ENCODE measurements around the gene NARF.
"Not testable (repeated sequence)": the region's sequence is repeated elsewhere in the genome, so short reads cannot be mapped to it uniquely, and the experiment has no call there.

Gene NARF

DNA sequence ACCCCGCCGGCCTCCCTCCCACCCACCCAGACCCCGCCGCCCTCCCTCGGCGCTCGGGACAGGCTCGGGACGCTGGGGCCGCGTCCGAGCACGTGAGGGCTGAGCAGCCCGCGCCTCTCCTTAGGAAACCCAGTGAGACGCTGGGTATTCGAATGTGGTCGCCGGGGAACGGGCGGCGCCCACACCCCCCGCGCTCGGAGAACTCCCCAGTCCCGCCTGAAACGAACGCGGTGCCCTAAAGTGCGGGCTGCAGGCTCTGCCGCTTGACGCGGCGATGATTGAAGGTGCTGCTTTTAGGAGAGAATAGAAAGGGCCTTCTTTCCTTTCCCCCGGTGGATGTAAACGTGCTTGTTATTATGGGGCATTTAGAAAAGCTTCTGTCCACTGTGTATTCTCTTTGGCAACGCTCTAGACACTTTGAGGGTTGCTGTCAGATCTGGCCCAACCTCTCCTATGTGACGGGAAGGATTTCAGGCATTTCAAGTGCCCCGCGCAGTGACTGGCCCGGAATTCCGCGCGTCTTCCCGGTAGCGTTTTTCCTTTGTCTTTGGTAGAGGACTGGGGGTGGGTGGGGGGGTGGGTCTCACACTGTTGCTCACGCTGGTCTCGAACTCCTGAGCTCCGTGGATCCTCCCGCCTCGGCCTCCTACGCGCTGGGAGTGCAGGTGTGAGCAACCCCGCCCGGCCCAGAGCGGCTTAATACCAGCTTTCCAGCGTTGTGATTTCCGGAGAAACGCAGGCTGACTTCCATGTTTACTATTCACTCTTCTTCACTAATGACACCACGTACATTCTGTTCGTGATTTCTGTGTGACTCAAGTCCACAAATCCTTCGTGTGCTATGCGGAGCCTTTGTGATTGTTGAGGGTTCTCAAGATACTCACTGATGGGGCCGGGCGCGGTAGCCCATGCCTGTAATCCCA lies 39.2 kb downstream of the NARF start:
- DNase-seq (ENCODE audit: low spot score): peak; percentile 24

DNA sequence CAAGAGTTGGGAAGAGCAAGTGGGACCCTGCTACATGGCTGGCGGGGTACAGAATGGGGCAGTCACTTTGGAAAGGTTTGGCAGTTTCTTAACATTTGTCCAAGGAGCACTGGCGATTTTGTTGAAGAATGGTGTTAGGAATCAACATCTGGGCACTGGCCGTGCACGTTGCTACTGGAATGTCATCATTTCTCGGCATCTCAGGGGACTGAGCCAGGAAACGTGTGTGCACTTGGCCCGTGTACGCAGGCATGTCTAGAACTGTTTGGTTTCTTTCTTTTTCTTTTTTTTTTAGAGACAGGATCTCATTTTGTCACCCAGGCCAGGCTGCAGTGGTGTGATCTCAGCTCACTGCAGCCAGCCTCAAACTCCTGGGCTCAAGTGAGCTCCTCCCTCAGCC lies 43.7 kb downstream of the NARF start:
- DNase-seq (ENCODE audit: low spot score): no peak

DNA sequence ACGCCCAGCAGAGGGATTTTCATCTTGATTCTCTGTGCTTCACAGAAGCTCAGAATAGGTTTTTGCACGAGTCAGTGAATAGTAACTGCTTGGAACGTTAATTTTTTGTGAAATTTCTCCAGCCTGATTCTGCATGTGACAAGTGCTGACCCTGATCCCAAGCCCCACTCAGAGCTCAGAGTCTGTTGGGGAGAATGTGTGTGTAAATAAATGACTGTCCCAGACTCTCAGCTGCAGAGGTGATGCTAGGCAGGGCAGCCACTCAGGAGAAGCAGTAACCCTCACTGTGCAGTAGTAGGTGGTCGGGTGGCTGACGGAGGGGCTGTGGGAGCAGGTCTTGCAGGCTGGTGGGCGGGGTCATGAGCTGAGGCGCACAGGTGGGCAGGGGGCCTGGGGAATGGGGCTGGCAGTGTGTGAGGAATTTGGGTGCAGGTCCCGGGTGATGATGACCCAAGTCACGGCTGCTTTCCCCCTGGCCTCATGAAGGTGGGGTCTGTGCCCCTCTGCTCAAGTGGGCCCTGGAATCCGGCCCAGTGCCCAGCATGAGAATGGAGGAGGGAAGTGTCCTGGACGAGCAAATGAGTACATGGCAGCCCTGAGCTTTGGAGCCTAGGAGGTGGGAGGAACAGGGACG lies 44.7 kb downstream of the NARF start:
- DNase-seq (ENCODE audit: low spot score): no peak

DNA sequence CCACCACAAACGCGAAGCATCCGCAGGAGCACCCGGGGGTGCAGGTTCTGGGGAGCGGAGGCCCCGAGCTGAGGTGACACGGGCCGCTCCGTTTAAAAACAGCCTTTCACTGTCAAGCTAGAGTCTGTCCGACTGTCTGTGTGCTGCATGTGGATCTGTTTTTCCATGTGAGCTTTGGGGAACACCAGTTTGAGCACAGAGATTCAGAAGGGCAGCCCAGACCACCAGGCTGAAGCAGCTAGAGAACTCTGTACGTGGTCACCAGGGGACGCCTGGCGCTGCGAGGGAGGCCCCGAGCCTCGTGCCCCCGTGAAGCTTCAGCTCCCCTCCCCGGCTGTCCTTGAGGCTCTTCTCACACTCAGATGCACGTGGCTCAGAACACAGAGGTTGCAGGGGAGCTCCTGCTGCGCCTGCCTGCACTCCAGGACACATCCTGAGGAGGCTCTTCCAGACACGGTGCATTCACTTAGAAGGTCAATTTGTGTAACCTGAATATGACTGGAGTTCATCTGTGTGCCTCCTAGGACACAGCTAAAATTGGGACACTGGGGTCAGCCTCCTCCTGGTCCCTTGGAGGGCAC lies 45.3 kb downstream of the NARF start:
- no peak for DNase-seq (ENCODE audit: low spot score)

DNA sequence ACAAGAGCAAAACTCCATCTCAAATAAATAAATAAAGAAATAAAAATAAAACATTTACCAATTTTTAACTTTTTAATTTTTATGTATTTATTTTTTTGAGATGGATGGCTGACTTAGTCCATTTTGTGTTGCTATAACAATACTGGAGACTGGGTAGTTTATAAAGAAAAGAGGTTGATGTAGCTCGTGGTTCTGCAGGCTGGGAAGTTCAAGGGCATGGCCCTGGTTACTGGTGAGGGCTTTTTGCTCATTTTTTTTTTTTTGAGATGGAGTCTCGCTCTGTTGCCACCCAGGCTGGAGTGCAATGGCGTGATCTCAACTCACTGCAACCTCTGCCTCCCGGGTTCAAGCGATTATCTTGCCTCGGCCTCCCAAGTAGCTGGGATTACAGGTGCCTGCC lies 46.8 kb downstream of the NARF start:
- no peak for DNase-seq (ENCODE audit: low spot score)

DNA sequence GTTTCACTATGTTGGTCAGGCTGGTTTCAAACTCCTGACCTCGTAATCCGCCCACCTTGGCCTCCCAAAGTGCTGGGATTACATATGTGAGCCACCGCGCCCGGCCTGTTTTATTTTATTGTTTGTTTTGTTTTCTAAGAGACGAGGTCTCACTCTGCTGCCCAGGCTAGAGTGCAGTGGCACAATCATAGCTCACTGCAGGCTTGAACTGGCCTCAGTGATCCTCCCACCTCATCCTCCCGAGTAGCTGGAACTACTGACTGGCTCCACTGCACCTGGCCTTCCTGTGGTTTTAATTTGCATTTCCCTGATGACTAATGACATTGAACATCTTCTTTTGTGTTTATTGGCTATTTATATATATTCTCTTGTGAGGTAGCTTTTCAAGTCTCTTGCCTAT lies 47.9 kb downstream of the NARF start:
- DNase-seq (ENCODE audit: low spot score): not testable (repeated sequence)

DNA sequence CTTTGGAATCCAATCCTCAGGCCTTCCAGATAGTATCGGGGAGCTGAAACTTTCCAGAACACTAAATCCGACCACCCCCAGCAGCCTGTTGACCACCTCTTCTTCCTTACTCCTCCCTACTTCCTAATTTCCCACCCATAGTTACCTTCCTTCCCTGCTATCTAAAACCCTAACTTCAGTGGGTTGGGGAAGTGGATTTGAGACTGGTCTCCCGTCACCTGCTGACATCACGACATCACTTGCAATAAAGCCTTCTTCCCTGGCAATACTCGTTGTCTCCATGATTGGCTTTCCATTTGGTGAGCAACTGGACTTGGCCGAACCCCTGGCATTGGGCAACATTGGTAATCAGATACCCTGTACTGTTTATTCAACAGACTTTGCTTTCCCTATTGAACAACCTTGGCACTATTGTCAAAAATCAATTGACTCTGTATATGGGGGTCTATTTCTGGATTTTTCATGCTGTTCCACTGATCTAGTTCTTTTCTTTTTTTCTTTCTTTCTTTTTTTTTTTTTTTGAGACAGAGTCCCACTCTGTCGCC lies 49.2 kb downstream of the NARF start:
- DNase-seq (ENCODE audit: low spot score): no peak

DNA sequence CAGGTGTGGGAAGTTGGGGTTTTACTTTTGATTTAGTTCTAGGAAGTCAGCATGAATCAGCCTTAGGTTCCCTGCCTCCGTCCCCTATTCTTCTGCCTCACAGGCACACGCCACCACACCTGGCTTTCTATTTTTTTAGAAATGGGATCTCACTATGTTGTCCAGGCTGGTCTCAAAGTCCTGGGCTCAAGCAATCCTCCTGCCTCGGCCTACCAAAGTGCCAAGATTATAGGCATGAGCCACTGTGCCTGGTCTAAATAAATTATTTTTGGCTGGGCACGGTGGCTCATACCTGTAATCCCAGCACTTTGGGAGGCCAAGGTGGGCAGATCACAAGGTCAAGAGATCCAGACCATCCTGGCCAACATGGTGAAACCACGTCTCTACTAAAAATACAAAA lies 53.1 kb downstream of the NARF start:
- not testable (repeated sequence) for DNase-seq (ENCODE audit: low spot score)

DNA sequence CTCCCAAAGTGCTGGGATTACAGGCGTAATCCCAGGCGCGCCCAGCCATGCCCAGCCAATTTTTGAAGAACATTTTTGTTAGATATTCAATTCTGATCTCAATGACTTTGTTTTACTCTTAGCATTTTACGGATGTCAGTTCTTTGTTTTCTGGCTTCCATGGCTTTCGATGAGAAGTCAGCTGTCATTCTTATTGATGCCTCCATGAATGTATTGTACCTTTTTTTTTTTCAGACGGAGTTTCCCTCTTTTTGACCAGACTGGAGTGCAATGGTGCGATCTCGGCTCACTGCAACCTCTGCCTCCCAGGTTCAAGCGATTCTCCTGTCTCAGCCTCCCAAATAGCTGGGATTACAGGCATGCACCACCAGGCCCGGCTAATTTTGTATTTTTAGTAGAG lies 55.3 kb downstream of the NARF start:
- not testable (repeated sequence) for DNase-seq (ENCODE audit: low spot score)

DNA sequence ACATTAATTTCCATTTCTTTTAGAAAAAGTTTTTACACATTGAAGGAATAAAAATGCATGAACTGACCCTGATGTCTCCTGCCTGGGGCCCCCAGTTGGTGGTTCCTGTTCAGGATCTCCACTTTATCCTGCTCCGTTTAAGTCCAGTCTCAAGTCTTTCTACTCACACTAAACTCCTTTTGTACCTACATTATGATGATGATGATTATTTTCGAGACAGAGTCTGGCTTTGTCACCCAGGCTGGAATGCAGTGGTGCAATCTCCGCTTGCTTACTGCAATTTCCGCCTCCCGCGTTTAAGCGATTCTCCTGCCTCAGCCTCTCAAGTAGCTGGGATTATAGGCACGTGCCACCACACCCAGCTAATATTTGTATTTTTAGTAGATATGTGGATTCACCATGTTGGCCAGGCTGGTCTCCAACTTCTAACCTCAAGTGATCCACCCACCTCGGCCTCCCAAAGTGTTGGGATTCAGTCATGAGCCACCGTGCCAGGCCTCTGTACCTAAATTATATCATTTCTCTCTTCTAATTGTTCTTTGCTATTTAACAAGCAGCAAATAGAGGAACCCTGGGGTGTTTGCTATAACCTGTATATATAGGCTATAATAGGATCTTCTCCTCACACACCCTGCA lies 58.8 kb downstream of the NARF start:
- no peak for DNase-seq (ENCODE audit: low spot score)

DNA sequence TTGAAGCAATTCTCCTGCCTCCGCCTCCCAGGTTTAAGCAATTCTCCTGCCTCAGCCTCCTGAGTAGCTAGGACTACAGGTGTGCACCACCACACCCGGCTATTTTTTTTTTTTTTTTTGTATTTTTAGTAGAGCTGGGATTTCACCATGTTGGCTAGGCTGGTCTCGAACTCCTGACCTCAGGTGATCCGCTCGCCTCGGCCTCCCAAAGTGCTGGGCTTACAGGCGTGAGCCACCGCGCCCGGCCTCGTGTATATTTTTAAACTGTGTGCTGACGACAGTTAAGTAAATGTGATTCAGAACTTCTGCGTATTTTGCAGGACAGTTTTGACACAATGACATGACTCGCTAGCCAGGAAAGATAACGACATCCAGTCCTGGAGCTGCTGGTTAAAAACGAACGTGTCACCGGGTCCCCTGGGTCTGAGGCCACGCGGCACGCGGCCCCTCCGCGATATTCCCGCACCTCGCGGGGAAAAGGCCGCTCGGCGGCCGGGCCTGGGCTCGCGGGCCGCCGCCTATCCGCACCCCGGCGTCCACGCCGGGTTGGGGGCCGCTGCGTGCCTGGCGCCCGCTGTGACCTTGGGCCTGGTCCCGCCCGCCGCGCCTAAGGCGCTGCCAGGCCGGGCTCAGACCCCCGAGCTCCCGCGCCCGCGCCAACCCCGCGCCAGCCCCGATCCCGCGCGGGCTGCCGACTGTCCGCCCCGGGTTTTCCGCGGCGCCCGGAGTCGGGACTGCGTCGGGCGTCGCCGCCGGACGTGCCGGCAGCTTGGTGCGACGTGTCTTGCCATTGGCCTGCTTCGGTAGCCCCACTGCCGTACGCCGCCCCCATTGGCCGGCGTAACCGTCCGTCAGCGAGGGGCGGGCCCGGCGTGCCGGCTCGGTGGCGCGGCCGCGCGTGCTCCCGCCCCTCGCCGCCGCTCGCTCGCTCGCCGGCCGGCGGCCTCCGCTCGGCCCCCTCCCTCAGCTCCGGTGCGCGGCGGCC lies 60.6 kb downstream of the NARF start, which contains the start of gene FOXK2:
Gene FOXK2, plus strand, starts transcription at position 907 of the 985 bp plus-strand sequence. CDS start 157 bp downstream, outside the sequence.
- peak; percentile 93 for DNase-seq (ENCODE audit: low spot score)

DNA sequence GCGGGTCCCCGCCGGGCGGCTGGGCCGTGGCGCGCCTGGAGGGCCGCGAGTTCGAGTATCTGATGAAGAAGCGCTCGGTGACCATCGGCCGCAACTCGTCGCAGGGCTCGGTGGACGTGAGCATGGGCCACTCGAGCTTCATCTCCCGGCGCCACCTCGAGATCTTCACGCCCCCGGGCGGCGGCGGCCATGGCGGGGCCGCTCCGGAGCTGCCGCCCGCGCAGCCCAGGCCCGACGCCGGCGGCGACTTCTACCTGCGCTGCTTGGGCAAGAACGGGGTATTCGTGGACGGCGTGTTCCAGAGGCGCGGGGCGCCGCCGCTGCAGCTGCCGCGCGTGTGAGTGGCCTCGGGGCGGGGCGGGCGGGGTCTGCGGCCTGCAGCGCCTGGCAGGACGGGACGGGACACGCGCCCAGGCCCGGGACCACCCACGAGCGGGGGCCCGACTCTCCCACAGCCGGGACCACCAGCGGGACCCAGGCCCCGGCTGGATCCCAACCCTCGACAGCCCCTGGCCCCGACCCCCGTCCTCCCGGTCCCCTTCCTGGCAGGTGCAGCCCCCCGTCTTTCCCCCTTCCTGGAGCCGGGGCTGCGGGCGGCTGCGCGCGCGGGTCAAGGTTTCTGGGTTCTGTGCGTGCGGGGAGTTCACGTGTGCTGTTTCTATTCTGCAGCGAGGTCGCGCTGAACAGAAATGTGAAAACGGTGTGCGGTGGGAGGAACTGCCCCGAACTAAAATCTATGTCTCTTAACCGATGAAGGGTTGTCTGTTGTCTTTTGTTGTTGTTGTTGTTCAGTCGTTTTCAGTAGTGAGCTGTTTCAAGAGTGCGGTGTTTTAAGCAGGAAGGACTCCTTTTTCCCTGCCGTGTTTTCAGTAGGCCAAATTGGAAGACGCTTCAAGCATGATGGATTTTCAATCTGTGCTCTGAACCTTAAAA lies 61.7 kb downstream of the NARF start:
- DNase-seq (ENCODE audit: low spot score): no peak

DNA sequence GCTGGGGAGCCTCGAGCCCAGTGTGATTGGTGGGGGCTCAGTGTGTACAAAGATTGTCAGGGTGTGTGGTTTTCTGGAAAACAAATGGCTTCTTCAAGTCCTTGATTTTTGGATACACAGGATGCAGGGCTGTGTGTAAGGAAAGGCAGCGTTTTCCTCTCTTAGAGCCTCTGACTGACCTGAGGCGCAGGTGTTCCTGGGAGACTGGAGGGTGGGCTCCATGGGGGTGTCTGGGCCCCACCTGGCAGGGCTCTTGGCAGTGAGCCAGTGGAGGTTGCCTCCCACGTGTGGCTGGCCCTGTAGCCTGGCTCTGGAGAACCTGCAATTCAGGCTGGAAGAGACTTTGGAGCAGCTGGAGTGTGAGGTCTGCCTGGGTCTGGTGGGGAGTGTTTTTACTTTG lies 66.0 kb downstream of the NARF start:
- no peak for DNase-seq (ENCODE audit: low spot score)

DNA sequence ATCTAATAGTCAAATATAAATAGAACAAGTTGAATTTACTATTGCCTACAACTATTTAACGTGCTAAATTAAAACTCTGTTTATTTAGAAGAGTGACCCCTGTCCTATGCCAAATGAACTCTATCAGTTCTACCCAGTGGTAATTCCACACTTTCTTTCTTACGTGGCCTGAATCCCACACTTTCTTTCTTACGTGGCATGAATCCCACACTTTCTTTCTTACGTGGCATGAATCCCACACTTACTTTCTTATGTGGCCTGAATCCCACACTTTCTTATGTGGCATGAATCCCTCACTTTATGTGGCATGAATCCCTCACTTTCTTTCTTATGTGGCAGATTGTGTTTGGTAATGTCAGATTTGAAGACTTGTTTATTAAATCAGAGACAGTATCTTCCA lies 67.2 kb downstream of the NARF start:
- DNase-seq (ENCODE audit: low spot score): no peak

DNA sequence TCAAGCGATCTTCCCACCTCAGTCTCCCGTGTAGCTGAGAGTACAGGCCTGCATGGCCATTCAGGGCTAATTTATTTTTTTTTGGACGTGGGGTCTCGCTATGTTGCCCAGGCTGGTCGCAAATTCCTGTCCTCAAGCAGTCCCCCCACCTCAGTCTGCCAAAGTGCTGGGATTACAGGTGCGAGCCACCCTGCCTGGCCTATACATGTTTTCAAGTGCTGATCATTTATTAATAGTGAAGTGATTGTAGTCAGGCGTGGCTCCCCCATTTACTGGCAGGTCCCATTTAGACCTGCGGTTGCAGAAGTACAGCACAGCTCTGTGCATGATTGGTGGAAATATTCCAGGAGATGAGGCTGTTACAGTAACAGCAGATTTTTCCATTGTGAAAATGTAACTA lies 69.4 kb downstream of the NARF start:
- DNase-seq (ENCODE audit: low spot score): no peak

DNA sequence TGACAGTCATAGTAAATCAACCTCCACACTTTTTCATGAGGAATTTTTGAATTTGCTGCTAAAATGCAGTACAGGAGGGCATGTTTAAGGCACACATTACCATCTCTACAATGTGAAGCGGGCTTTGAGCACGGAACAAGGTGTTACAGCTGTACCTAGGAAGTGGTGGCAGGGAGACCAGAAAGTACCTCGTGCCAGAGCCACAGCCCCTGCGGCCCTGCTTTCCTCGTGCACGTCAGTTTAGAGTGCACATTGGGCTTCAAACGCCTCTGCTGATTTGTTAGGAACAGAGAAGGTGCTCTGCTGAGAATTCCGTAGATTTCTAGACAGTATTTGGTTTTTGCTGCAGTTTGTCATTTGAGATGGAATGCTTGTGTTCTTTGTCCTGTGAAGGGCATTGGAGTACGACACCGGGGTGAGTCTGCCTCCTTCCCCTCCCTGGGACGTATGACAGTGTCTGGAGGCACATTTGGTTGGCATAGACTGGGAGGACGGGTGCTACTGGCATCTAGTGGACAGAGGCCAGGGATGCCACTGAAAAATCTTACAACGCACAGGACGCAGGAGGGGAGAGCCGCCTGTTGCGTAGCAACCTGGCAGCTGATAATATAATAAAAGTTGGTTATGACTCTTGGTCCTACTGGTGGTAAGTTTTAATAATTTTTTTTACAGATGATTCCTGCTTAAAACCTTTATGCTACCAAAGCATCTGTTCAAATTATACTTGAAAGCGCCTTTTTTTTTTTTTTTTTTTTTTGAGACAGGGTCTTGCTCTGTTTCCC lies 70.1 kb downstream of the NARF start:
- no peak for DNase-seq (ENCODE audit: low spot score)

DNA sequence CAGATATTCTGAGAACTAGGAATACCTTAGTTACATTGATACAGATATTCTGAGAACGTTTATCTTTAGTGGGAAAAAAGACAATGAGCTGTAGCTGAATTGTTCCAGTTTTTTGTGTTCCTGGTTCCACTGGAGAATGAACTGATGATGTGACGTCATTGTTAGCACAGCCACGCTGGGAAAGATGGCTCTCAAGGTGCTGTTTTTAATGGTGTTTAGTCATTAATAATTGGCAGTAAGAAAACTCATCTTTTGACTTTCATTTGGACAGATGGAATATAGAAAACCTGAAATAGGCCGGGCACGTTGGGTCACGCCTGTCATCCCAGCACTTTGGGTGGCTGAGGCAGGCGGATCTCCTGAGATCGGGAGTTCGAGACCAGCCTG lies 71.4 kb downstream of the NARF start:
- DNase-seq (ENCODE audit: low spot score): no peak

DNA sequence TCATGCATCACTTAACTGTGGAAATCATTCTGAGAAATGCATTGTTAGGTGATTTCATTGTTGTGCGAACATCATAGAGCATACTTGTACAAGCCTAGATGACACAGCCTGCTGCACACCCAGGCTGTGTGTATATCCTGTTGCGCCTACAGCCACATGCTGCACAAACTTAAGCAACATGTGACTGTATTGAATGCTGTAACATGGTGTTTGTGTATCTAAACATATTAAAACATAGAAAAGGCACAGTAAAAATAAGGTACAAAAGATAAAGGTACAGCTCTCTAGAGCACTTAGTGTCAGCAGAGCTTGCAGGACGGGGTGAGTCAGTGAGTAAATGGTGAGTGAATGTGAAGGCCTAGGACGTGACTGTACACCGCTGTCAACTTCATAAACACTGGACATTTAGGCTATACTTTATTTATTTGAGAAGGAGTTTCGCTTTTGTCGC lies 72.9 kb downstream of the NARF start:
- no peak for DNase-seq (ENCODE audit: low spot score)

DNA sequence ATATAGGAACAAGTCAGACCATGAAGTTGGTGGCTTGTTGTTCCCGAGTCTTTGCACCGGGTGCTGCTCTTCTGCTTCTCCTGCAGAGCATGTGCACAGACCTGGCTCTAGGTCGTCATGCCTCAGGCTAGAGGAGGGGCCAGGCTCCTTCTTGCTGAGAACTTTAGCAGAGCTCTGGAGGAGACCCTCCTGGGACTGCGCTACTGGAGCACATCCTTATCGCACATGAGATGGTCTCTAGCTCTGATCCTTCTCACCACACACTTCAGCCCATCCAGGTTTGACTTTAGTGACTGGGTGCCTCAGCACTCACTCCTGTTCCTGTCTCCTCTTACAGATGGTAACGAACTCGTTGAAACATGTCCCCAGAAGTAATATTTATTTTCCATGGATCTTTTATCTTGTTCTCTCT lies 75.9 kb downstream of the NARF start:
- no peak for DNase-seq (ENCODE audit: low spot score)

Measured in CD4-positive, alpha-beta T cell treated with Interleukin-6 at 100 ng/mL for 8 hours (primary cell).